ENCODE data around the gene ACP5.

The ACP5 gene

GRCh38 chr19:11547929-11548700 is 29.3 kb downstream of the ACP5 start:
- no peak for DNase-seq

DNA sequence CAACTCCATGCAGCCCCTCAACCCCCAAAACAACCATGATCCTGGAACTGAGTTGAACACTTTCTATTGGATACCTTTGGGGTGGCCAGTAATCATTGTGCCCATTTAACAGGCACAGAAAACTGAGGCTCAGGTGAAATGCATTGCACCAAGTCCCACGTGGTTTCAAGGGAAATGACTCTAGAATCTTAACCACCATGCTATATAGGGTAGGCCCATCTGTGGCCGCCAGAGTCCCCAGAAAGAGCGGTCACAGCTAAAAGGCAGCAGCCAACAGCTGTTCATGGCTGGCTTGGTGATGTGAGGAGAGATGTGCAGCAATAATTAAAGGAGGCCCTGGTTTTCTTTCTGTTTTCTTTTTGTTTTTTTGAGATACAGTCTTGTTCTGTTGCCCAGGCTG is 36.2 kb downstream of the ACP5 start:
- no peak for DNase-seq

DNA sequence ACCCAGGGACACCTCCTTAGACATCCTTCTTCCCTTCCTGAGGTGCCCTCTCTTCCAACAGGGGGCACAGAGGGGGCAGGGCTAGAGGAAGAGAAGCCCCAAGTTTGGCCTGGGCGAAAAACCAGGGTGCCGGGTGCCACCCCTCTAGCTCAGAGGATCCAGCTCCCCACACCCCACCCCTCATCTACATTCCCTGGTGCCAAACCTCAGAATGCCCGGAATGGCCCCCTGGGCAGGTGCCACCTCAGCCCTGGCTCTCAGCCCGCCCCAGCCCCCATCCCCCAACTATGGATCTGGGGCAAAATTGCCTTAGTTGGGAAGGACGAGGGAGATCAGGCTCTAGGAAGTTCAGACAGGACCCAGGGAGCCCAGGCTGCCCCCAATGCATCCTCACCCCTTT is 36.8 kb downstream of the ACP5 start:
- DNase-seq = no peak

- no peak for DNase-seq
Observed at GRCh38 chr19:11539495-11540365, 37.7 kb downstream of the ACP5 start.

GRCh38 chr19:11538232-11539036 is 39.0 kb downstream of the ACP5 start, which contains the start of gene CNN1:
Gene CNN1, plus strand, starts transcription at chr19:11538851. Its CDS starts 77 bp downstream, at chr19:11538928.
- DNase-seq = no peak

DNA sequence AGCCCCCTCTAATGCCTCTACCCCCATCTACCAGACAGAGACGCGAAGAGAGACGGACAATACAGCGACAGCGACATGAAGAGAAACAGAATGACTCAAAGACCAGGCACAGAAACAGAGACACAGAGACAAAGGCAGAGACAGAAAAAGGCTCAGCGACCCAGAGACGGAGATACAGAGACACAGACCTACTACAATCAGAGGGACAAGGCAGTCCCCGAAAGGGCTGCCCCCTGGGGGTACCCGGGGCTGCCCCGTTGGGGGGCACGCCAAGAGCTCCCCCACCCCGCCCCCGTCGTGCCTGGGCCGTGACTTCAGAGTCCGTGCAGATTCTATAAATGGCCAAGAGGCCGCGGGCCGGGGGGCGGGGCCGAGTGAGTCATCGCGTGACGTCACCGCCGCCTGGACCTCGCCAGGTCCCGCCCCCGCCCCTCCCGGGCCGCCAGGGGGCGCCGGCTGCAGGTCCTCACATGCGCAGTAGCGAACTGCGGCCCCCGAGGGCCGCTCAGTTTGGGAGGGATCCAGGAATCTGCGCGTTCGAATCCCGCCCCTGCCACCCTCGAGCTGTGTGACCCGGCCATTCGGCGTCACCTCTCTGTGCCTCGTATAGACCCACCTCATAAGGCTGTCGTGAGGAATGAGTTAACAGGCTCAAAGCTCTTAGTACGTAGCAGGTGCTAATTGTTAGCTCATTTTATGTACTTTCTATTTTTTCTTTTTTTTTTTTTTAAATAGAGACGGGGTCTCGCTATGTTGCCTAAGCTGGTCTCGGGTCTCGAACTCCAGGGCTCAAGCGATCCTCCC is 41.5 kb downstream of the ACP5 start:
- peak; percentile 85 for DNase-seq

GRCh38 chr19:11534948-11535347 is 42.5 kb downstream of the ACP5 start:
- no peak for DNase-seq

- DNase-seq = no peak
Observed at GRCh38 chr19:11534538-11534937, 42.9 kb downstream of the ACP5 start.

DNA sequence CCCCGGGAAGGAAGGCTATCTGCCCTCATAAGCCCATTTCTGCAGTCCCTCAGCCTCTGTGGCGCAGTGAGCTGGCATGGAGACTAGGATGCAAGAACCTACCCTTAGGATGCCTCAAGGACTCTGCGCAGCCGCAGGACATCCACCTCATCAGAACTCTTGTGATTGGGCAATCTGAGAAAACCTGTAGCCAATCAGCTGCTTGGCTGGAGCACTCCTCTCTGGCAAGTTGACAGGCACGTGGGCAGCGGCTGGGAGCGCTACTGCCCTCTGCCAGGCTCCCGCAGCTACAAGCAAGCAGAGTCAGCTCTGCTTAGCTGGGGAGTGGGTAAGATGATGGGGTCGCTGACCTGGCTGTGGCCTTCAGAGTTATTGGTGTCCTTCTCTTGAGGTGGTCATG is 47.0 kb downstream of the ACP5 start:
- DNase-seq = peak; percentile 46

GRCh38 chr19:11528551-11529341 is 48.7 kb downstream of the ACP5 start, which contains the start of gene ECSIT:
Gene ECSIT, minus strand, starts transcription at chr19:11529134. Its CDS starts 9,964 bp downstream, at chr19:11519170.
- peak; percentile 92 for DNase-seq

Data from stimulated activated CD4-positive, alpha-beta T cell treated with anti-CD3 and anti-CD28 coated beads, Interleukin-4, amount 100 ng/mL, for 1 hour (primary cell).